PFSK-1 (cell line): ENCODE results near the gene ERCC8.

Source experiments
- POLR2AphosphoS5 ChIP-seq: IDR thresholded peaks from 2 replicates; pipeline ENCODE4 v1.6.1; 2012; ENCODE audit warnings: low read depth, mild to moderate bottlenecking, control low read depth, low read length, moderate library complexity
- SIN3A ChIP-seq: IDR thresholded peaks from 2 replicates; pipeline ENCODE4 v1.6.1; 2012; ENCODE audit warnings: mild to moderate bottlenecking, low read length, moderate library complexity, borderline replicate concordance; ENCODE audit not compliant: insufficient read depth
- TAF1 ChIP-seq: IDR thresholded peaks from 2 replicates; pipeline ENCODE4 v1.6.1; 2012; ENCODE audit warnings: low read length, control low read depth, borderline replicate concordance; ENCODE audit not compliant: insufficient read depth
- TF ChIP-seq, protein P1 (sequence below), 2 experiments: IDR thresholded peaks; 2 replicates each; pipeline versions ENCODE4 v1.6.1 to v1.8.0; 2011 to 2012; ENCODE audit warnings: low read depth in 2 of 2, low read length in 2 of 2, control low read depth in 1 of 2, inconsistent platforms in 1 of 2, mild to moderate bottlenecking in 1 of 2, moderate library complexity in 1 of 2; ENCODE audit not compliant: insufficient read depth in 1 of 2

DNA sequence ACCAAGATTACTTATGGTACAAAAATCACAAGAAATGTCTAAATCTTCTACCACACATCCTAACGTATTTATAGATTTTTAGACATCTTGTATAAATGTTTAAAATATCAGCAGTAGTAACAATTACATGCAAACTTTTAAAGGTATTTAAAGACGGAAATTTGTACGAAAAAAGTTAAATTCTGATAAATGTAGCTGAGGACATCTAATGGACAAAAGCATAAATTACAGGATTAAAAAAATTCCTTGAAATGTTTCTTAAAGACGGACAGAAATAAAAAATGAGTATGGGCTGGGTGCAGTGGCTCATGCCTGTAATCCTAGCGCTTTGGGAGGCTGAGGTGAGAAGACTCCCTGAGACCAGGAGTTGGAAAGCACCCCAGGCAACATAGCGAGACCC, 15.8 kb downstream of the ERCC8 start:
- no peak for TF ChIP-seq POLR2AphosphoS5
- TF ChIP-seq, protein P1, sequence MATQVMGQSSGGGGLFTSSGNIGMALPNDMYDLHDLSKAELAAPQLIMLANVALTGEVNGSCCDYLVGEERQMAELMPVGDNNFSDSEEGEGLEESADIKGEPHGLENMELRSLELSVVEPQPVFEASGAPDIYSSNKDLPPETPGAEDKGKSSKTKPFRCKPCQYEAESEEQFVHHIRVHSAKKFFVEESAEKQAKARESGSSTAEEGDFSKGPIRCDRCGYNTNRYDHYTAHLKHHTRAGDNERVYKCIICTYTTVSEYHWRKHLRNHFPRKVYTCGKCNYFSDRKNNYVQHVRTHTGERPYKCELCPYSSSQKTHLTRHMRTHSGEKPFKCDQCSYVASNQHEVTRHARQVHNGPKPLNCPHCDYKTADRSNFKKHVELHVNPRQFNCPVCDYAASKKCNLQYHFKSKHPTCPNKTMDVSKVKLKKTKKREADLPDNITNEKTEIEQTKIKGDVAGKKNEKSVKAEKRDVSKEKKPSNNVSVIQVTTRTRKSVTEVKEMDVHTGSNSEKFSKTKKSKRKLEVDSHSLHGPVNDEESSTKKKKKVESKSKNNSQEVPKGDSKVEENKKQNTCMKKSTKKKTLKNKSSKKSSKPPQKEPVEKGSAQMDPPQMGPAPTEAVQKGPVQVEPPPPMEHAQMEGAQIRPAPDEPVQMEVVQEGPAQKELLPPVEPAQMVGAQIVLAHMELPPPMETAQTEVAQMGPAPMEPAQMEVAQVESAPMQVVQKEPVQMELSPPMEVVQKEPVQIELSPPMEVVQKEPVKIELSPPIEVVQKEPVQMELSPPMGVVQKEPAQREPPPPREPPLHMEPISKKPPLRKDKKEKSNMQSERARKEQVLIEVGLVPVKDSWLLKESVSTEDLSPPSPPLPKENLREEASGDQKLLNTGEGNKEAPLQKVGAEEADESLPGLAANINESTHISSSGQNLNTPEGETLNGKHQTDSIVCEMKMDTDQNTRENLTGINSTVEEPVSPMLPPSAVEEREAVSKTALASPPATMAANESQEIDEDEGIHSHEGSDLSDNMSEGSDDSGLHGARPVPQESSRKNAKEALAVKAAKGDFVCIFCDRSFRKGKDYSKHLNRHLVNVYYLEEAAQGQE (IDR thresholded peaks at IDR 0.05; ENCODE audit: insufficient read depth in 1 of 2, low read depth in 2 of 2, low read length in 2 of 2): no peak
- no peak for TF ChIP-seq SIN3A
- no peak for TF ChIP-seq TAF1
